ACHN (cell line): ENCODE data around the gene RMP24.

Experiments
- DNase-seq: peaks from one replicate; pipeline ENCODE4 v3.0.0-alpha.2; 2015
- in situ Hi-C: cut with HindIII; loops from 2 replicates; pipeline ENCODE4 v1.10.0; 2017; ENCODE audit warnings: low sequenced_read_pairs, low pct_ligation_motif_present, low pct_unique_long_range_greater_than_20kb

Gene RMP24

GRCh38 chr18:35972197-35973000 lies at the start of gene RMP24:
Gene RMP24, plus strand, starts transcription at chr18:35972679.
- in situ Hi-C loops: no loop called here
- DNase-seq: peak; percentile 93

GRCh38 chr18:35923939-35924684 lies 48.4 kb upstream of the RMP24 start:
- in situ Hi-C loops: no loop called here

GRCh38 chr18:35926884-35927283 lies 45.6 kb upstream of the RMP24 start:
- in situ Hi-C loops: no loop called here
- DNase-seq: no peak

More at GRCh38 chr18:35923939-35924684, 48.4 kb upstream of the RMP24 start:
- DNase-seq: no peak

GRCh38 chr18:35927430-35927829 lies 45.0 kb upstream of the RMP24 start:
- in situ Hi-C loops: no loop called here

DNA sequence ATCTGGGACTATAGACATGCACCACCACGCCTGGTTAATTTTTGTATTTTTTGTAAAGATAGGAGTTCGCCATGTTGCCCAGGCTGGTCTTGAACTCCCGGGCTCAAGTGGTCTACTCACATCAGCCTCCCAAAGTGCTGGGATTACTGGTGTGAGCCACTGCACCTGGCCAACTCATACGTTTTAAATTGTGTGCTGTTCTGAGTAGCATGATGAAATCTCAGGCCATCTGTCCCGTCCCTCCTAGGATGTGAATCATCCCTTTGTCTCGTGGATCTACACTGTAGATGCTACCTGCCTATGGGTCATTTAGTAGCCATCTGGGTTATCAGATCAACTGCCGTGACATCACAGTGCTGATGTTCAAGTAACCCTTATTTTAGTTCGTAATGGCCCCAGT lies 38.5 kb upstream of the RMP24 start:
- DNase-seq: peak; percentile 43
- in situ Hi-C loops: no loop called here

More at GRCh38 chr18:35927430-35927829, 45.0 kb upstream of the RMP24 start:
- DNase-seq: no peak

DNA sequence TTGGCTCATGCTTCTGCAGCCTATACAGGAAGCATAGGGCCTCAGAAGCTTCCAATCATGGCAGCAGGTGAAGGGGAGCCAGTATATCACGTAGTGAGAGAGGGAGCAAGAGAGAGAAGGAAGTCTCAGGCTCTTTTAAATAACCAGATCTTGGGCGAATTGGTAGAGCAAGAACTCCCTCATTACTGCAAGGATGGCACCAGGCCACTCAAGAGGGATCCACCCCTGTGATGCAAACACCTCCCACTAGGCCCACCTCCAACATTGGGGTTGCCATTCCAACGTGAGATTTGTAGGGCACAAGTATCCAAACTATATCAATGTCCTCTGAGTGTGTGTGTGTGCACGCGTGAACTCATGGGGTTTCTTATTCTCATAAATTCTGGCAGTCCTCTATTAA lies 37.6 kb upstream of the RMP24 start:
- in situ Hi-C loops: no loop called here
- no peak for DNase-seq

- in situ Hi-C loops: no loop called here
- DNase-seq: no peak
Measured at GRCh38 chr18:35935805-35936204, 36.7 kb upstream of the RMP24 start.

GRCh38 chr18:35936951-35937350 lies 35.5 kb upstream of the RMP24 start:
- in situ Hi-C loops: no loop called here

DNA sequence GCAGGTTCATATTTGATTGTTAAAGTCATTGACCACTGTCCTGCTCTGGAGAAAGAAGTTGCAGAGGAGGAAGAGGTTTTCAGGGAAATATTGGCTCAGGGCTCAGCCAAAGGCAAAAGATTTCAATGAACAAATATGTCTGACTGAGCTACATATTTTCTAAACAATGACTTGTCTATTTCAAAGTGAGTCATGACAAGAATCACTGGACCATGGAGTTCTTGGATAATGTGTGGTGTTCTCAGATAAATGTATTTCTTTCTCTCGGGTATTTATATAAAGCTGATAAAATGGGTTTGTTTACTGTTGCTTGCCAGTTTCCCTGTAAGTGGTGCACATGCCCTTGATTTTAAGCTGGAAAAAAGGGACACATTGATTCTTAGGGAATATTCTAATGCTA lies 34.3 kb upstream of the RMP24 start:
- DNase-seq: peak; percentile 36
- in situ Hi-C loops: no loop called here

More at GRCh38 chr18:35936951-35937350, 35.5 kb upstream of the RMP24 start:
- no peak for DNase-seq

GRCh38 chr18:35938562-35938961 lies 33.9 kb upstream of the RMP24 start:
- in situ Hi-C loops: no loop called here
- no peak for DNase-seq

- DNase-seq: no peak
- in situ Hi-C loops: no loop called here
Measured at GRCh38 chr18:35939138-35939537, 33.3 kb upstream of the RMP24 start.

DNA sequence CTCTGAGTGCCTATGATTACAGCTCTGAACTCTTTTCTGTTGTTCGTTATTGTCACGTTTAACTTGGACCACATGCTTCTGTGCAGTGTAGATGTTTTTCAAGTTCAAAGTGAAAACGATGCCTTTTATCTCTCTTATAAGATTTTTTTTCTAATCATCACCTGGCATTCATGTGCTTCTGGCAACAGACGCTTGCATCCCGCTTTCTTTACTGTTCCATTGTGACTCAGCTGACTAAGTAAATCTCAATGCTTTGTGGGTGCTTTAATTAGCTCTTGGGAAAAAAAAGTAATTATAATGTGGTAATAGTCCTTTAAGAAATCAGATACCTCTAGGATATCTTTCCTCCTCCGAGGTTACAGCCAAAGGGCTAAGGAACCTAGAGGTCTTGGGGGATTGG lies 31.2 kb upstream of the RMP24 start:
- DNase-seq: no peak
- in situ Hi-C loops: no loop called here

GRCh38 chr18:35942133-35942532 lies 30.3 kb upstream of the RMP24 start:
- DNase-seq: no peak
- in situ Hi-C loops: no loop called here

- in situ Hi-C loops: no loop called here
- DNase-seq: no peak
Measured at GRCh38 chr18:35942661-35943060, 29.8 kb upstream of the RMP24 start.

DNA sequence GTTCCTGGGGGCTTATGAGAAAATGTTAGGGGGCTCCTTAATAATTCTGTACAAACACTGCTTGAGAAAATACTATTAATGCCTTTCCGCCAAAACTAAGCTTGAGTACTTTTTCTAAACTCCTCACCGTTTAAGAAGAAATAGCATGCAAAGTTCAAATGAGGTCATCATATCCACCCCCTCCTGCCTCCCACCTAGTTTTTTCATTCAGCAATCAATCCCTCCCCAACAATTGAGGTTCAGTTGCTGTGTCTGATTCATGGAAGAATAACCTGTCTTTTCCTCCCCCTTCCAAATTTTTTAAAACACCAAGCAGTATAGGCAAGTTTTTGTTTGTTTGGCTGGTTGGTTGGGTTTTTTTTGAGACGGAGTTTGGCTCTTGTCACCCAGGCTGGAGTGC lies 24.4 kb upstream of the RMP24 start:
- no peak for DNase-seq
- in situ Hi-C loops: no loop called here

GRCh38 chr18:35949090-35949489 lies 23.4 kb upstream of the RMP24 start:
- DNase-seq: no peak
- in situ Hi-C loops: no loop called here

DNA sequence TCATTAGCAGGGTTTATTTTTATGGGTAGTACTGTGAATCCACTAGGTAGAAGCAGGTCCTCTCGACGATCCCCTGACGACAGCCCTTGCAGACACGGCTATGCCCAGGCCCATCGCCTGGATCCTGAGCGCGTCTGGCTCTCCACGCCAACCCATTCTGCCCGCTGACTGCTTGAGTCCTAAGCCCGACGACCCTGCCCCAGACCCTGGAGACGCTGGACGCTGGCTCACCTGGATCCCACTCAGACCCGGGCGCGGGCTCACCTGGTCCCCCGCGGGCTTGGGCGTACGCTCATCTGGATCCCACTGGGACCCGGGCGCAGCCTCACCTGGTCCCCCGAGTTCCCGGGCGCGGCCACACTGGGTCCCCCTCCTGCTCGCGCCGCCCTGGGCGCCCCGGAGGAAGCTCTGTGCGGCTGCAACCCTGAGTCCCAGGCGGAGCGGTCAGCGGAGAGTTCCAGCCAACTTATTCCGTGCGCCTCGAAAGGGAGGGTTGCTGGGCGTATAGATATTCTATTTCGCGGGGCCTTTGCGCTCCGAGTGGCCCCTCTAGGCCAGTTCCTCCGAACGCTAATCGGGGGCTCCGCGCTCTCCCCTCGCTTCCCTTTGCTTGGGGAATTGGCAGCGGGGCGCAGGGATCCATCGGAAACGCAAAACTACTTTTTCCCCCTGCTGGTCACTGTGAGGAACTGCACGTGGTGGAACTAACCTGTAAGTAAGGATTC lies 22.4 kb upstream of the RMP24 start:
- peak; percentile 62 for DNase-seq
- in situ Hi-C loops: no loop called here

DNA sequence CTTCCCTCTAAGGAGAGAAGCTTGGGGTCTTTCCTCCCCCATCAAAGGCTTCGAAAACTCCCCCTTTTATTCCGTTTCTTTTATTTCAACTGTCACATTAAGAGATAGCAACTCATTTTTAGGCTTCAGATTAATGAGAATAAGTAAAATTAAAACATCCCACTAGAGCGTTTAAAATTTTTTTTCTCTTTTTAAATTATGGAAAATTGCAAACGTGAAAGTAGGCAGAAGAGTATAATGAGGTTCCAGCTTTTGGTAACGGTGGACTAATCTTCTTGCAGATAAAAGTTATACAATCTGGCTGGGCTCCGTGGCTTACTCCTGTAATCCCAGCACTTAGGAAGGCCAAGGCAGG lies 21.9 kb upstream of the RMP24 start:
- in situ Hi-C loops: no loop called here
- no peak for DNase-seq

DNA sequence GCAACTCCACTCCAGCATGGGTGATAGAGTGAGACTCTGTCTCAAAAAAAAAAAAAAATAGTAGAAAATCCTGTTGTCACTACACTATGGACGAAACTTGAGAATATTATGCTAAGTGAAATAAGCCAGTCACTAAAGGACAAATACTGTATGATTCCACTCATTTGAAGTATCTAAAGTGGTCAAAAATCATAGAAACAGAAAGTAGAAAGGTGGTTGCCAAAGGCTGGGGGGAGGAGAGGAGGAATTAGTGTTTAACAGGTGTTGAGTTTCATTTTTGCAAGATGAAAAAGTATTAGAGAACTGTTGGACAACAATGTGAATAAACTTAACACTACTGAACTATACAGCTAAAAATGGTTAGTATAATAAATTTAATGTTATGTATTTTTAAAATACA lies 18.8 kb upstream of the RMP24 start:
- in situ Hi-C loops: no loop called here
- DNase-seq: no peak
